Peyer's patch (tissue), 4 donors: ENCODE results near the gene ILDR1.

ENCODE experiments used
- POLR2A ChIP-seq, 2 donors: fragments of 450-650 bp; IDR thresholded peaks; one replicate each; pipeline ENCODE4 v1.5.1; 2017; ENCODE audit warnings: antibody characterized with exemption in 2 of 2, mild to moderate bottlenecking in 2 of 2, moderate library complexity in 2 of 2
- TF ChIP-seq, protein P1 (sequence below), 6 experiments: fragments of 450-650 bp in 4 of 6; fragments of 200-600 bp in 2 of 6; sonication (generic) in 1 of 6; IDR thresholded peaks; one replicate each; pipeline ENCODE4 v1.5.1; 2017 to 2019; ENCODE audit warnings: antibody characterized with exemption in 6 of 6, mild to moderate bottlenecking in 3 of 6, moderate library complexity in 1 of 6

DNA sequence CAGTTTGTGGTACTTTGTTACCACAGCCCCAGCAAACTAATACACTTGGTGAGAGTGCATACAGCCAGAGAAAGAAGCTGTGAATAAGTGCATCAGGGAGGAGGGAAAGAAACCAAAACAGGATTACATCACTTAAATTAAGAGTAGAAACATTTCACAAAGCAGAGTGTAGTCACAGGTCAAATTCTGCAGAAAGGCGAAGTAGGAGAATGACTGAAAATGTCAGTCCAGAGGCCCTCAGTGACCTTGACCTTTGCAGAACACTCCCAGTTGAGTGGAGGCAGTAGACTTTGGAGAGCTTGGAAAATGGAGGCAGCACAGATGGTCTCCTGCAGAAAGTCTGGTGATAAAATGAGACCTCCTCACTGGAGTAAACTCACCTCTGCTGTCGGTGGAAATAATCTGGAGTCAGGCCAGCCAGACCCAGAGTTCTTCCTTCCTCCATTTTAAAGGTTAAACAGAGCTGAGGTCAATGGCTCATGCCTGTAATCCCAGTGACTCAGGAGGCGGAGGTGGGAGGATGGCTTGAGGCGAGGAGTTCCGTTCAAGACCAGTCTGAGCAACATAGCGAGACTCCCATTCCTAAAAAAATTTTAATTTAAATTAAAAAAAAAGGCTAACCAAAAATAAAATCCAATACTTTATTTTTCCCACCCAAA lies 38.1 kb upstream of the ILDR1 start:
- TF ChIP-seq POLR2A (IDR thresholded peaks at IDR 0.05): no peak
- TF ChIP-seq, protein P1, sequence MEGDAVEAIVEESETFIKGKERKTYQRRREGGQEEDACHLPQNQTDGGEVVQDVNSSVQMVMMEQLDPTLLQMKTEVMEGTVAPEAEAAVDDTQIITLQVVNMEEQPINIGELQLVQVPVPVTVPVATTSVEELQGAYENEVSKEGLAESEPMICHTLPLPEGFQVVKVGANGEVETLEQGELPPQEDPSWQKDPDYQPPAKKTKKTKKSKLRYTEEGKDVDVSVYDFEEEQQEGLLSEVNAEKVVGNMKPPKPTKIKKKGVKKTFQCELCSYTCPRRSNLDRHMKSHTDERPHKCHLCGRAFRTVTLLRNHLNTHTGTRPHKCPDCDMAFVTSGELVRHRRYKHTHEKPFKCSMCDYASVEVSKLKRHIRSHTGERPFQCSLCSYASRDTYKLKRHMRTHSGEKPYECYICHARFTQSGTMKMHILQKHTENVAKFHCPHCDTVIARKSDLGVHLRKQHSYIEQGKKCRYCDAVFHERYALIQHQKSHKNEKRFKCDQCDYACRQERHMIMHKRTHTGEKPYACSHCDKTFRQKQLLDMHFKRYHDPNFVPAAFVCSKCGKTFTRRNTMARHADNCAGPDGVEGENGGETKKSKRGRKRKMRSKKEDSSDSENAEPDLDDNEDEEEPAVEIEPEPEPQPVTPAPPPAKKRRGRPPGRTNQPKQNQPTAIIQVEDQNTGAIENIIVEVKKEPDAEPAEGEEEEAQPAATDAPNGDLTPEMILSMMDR (IDR thresholded peaks at IDR 0.05): no peak
